Stimulated activated CD8-positive, alpha-beta memory T cell treated with anti-CD3 and anti-CD28 coated beads, Interleukin-4, amount 100 ng/mL, for 1 hour (primary cell): ENCODE measurements around the gene STK17A.
"Not testable (repeated sequence)": the region's sequence is repeated elsewhere in the genome, so short reads cannot be mapped to it uniquely, and the experiment has no call there.

ENCODE experiments used
- DNase-seq, 2 donors: peaks; one replicate each; pipeline ENCODE4 v3.0.0-alpha.2; 2020; ENCODE audit warnings: low read depth in 2 of 2, low spot score in 1 of 2

STK17A gene

DNA sequence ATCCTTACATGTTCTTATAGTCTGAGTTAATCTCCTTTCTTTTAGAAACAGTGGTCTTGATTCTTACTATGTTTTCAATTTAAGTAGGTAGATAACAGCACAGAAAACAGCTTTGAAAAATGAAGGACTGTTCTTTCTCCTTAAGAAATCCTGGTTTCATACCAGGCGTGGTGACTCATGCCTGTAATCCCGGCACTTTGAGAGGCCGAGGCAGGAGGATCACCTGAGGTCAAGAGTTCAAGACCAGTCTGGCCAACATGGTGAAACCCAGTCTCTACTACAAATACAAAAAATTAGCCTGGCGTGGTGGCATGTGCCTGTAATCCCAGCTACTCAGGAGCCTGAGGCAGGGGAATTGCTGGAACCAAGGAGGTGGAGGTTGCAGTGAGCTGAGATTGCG lies 13.5 kb downstream of the STK17A start:
- DNase-seq: not testable (repeated sequence)

DNA sequence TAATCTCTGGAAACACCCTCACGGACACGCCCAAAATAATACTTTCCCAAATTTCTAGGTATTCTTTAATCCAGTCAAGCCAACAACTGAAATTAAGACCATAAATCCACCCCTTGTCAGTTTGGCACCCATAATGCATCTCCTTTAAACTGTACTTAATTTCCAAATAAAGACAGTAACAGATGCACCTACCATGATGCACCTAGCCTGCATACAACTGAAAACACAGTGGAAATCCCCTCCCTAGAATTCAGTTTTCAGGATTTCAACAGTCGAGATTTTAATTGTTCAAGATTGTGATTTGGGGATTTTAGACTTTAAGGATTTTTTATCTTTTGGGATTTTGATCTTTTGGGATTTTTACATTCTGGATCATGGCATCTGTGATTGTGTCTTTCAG lies 17.1 kb downstream of the STK17A start:
- DNase-seq: no peak

DNA sequence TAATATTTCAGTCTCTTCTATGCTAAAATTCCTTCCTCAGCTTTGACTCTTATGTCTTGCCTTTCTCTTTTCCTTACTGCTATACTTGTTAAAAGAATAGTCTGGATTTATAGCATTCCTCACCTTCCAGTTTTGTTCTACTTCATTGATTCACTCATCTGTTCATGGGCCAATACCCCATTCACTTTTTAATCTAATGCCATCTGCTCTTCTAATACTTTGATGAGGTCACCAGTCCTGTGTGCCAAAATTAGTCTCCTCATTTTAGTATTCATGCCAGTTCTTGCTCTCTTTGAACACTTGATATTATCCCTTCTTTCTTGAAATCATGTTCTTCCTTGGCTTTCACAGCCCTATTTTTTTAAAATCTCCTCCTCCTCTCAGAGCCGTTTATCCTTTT lies 19.3 kb downstream of the STK17A start:
- DNase-seq: no peak

DNA sequence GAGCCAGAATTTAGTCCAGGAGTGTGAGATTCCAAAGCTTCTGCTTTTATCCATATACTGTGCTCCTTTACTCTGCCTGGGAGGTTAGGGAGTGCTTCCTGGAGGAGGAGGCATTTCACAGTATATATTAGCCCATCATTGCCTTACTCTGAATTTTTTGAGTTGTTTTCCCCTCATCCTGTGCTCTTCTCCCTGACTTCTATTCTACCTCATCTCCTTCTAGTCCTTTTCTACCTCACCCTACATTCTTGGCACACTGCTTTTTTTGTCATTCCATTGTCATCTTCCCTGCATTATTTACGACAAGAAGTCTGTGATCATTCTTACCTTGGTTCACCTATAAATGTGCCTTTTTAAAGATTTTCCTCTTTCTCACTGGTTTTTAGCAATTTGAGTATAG lies 21.3 kb downstream of the STK17A start:
- DNase-seq: no peak

DNA sequence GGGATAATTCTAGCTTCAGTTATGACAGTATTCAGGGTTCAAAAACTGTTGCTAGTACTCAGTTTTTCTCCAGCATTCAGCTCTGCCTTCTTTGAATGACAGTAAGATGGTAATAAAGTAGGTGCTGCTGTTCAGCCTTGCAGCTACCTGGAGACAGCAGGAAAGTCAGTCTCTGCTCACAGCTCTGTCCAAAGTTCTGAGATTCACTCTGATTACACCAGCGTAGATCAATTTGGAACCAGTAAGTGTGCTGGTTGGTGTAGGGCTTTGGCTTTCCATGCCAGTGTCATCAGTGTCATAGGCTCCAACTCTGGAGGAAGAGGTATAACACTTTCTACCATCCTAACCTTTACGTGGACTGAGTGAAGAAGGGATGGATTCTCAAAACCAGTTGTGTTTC lies 26.2 kb downstream of the STK17A start:
- no peak for DNase-seq

DNA sequence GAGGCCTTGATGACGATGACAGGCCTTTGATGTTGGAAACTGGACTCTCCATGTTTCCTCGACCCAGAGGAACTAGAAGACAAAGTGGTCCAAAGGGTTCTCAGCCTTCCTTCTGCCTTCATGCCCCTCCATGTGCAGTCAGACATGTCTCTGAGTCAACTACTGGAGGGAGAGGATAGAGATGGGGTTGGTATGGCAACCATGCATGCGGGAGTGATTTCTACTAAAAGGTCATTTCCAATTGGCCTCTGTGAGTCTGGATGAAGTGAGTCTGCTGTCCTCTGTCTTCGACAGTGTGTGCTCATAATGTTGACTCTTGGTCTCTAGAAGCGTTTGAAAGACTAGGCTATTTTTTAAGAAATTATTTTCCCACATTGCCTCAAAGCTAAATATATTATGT lies 29.2 kb downstream of the STK17A start:
- no peak for DNase-seq

DNA sequence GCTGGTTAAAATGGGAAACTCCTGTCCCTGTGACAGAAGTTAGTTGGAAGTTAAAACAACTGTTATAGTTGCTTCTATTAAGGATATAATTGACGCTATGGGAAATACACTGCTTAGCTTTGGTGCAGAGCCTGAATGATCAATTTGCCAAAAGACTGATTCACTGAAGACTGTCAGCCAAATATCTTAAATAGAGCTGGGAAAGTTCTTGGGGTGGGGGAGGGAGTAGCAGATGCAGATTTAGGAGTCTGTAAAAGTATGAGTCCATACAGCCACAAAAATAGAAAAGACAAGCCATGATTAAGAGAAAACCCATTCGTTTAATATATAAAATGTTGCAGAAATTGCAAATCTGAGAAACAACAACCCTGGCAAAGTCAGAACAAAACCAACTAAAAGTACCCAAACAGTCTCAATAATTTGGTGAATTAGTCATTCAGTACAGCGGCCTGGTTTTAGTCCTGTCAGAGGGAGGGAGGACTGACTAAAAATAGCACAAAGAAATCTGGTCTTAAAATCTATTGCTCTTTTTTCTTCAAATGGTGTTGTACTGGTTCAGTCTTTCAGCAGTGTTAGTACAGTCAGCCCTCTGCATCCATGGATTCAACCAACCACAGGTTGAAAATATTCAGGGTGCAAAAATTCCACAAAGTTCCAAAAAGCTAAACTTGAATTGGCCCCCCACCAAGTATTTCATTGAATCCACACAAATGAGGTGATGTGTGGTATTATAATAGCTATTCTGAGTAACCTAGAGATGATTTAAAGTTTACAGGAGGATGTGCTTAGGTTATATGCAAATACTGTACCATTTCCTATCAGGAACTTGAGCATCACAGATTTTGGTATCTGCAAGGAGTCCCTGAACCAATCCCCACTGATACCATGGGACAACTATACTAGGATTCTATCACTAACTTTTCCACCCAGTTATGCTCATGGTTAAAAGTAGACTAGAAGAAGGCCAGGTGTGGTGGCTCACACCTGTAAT lies 30.0 kb downstream of the STK17A start:
- DNase-seq: no peak

DNA sequence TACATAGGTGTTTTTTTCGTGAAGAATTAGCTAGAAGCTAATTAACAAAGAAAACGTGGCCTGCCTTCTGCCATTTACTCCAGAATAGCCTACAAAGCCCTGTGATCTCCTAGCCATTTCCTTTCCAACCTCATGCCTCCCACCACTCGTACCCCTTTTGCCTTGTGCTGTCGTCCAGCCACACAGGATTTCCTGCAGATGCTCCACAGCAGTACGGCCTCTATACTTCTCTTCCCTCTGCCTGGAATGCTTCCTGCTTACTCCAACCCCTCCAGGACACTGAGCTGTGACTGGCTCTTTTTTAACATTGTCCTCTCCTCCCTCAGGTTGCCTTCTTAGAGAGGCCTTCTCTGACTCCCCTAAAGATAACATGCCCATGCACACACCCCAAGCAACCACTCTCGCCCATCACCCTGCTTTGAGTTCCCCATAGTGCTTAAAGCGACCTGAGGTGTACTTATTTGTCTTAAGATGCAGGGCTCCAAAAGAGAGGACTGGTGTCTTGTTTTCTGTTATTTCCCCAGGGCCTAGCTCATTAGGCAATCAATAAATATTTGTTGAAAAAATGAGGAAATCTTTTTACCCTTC lies 32.7 kb downstream of the STK17A start:
- no peak for DNase-seq

DNA sequence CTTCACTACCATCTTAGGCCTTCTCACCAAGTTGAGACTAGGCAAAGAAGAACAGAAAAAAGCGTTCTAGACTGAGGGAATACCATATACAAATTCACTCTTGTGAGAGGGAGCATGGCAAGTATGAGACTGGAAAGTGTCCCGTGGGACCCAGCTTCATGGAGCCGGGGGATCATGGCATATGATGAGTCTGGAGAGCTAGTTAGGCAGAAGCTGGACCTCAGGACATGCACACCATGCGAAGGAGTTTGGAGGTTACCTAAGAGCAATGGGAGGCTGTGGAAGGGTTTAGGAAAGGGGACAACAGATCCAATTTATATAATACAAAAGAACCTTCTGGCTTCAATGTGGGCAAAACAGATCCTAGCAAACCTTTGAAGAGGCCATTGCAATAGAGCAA lies 34.1 kb downstream of the STK17A start:
- no peak for DNase-seq

DNA sequence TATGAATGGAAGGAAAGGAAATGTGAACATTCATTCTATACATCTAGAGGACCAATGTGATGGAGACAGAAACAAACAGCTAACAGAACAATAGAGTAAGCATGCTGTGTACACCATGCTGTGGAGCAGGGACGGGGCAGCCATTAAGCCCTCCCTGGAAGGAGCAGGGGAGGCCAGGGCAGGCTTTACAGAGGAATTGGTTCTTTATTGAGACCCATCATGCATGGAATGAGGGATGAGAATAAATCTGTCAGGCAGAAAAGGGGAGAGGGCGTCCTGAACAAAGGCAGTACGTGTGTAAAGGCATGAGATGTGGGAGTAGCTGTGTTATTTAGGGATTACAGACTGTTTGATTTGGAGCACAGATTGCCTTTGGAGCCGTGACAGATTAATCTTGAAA lies 35.2 kb downstream of the STK17A start:
- no peak for DNase-seq

DNA sequence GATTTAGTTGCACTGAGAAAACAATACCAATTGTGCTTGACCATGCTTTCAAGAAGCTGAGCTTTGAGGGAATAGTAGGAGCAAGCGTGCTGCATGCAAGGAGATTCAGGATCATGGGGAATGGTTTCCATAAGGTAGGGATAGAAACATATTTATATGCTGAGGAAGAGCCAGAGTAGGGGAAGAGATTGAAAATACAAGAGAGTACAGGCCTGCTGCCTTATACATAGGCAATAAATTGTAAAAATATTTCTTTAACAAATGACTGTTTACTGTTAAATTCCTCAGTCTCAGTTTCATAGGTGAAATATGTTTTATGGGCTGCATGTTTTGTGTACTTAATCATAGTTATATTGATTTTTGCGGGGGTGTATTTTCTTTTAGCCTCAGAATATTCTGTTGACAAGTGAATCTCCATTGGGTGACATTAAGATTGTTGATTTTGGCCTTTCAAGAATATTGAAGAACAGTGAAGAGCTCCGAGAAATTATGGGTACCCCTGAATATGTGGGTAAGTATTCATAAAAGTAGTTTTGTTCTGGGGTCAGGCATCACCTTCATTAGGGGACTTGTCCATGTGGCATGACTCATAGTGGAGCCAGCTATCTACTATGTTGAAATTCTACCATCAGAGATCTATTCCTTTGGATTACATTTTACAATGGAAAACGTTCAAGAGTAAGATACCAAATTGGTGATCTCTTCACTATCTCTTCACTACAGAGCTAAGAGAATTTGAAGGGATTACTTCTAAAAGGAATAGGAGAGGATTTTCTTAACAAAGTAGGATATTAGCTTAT lies 36.5 kb downstream of the STK17A start:
- no peak for DNase-seq

DNA sequence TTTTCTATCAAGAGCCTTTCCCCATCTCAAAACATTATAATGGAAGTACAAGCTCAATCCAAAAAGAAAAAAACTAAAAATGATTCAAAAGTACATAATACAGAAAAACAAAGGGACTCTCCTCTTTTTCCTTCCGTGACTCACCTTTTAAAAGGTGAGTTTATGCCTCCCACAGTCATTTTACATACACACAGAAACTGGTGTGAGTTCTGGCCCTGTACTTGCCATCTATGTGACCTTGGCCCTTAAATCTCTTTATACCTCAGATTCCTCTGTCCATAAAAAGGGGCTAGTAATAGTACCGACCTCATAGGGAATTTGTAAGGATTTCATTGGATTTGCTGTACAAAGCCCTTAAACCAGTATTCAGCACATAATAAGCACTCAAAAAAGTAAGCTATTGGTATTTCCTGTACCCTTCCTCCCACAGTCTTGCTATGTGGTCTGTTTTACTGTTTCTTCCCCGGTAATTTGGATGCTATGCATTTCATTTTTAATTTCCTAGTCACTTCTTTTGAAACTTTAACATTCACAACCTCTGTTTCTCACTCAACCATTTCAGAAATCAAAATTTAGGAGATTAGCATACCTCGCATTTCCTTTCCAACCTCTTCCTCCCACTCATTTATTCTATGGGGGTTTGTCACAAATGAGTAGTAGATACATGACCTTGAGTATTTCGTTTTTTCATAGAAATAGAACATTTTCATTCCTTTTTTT lies 39.0 kb downstream of the STK17A start:
- no peak for DNase-seq

DNA sequence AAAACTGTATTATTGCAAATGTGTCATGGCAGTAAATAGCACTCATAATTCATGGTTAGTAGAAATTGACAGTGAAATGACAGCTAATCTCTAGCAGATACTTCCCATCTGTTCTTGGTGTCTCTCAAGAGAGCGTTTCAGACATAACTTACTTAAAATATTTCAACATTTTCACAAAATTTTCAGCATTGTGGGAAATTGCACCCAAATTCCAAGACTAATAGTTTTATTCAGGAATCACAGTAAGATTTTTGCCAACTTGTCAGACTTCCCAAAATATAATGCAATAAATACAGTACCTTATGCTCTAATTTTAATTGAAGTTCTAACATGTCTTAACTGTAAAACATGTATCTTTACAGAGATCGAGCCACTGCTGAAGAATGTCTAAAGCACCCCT lies 41.2 kb downstream of the STK17A start:
- DNase-seq: no peak

DNA sequence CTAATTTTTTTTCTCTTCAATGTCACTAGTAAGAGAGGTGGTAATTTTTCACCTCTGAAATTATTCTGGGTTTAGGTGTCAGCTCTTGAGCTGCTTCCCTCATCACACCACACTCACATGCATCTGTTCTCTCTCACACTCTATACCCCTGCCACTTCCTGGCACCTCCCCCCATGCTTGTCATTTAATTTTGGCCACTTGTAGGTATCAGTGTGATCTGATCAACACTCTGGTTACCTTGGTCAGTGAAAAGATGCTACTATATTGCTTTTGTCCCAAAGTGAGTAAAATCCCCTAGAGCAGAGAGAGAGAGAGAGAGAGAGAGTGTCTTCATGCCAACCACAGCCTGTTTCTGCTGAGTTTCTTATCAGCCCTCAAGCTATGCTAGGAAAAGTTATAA lies 42.5 kb downstream of the STK17A start:
- DNase-seq: peak; percentile 36

DNA sequence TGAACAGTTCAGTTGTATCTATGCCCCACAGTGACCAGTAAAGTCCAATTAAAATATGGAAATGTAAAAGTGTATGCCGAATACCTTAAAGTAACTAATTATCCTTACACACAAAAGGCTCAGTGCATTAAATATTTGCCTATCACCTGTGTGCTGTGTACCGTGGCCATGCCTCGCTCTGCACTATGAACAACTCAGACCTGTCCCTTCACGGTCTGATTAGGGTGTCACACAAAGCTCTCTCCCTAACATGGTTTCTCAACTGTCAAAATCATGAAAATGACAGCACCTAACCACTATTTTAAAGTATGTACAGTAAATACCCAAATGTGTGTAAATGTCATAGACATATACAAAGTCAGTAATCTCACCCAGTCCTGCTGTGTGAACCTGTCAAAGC lies 43.1 kb downstream of the STK17A start:
- no peak for DNase-seq

DNA sequence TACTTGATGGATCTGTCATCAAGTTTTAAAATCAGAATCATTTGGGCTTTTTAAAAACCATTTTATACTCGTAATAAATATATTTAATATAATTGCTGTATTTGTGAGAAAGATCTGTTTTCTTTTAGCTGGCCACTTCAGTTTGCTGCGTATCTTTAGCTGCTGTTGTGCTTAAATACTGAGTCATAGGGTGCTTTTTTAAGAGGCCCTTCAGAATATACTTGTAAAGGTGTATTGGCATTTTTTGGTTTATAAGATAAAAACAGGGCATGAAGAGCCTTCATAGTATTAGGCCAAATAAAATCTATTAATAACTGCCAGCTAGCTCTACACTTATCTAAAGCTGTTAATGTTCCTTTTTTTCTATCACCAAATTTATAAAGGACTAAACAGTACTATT lies 43.8 kb downstream of the STK17A start:
- no peak for DNase-seq

DNA sequence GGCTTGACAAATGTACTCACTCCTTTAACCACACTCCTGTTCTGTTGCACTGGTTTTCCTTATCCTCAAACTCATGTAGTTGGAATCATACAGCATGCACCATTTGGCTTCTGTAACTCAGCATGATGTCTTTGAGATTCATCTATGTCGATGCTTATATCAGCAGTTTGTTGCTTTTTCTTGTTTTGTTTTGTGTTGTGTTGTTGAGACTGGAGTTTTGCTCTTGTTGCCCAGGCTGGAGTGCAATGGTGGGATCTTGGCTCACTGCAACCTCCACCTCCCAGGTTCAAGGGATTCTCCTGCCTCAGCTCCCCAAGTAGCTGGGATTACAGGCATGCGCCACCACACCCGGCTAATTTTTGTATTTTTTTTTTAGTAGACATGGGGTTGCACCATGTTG lies 44.9 kb downstream of the STK17A start:
- not testable (repeated sequence) for DNase-seq

DNA sequence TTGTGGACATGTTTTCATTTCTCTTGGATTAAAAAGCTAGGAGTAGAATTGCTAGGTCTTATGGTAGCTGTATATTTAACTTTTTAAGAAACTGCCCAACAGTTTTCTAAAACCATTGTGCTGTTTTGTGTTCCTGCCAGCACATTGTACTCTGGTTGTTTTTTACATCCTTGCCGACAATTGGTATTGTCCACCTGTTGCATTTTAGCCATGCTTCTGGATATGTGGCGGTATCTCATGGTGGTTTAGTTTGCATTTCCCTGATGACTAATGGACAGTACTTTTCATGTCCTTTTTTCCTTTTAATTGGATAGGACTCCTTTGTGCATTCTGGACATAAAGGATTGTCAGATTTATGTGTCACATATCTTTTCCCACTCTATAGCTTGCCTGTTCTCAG lies 45.5 kb downstream of the STK17A start:
- no peak for DNase-seq

DNA sequence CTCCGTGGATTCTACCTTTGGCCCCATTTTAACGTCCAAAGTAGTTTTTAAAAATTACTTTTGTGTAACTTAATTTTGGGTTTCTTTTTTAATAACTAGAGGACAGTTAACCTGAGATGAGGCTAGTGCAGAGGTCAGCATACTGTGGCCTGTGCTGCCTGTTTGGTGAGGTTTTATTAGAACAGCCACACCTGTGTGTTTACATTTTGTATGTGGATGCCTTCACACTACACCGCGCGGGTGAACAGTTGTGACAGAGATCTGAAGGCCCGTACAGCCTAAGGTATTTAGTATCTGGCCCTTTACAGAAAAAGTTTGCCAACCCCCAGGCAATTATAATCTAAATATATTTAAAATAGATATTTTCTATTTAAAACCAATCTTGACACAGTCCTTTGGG lies 46.9 kb downstream of the STK17A start:
- DNase-seq: no peak

DNA sequence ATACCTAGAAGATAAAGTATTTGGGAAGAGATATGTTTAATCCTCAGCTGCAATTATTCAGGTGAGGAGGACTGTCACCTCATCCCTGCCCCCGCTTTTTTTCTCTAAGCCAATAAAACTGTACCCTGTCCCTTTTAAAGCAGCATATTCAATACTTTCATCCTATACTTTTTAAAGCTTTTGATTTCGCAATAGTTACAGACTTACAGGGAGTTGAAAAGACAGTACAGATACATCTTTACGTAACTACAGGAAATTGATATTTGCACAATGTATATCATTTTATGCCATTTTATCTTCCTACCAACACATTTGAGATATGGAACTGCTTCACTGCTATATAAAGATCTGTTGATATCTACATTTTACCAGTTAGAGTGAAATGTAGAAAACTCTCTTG lies 47.6 kb downstream of the STK17A start:
- DNase-seq: no peak

DNA sequence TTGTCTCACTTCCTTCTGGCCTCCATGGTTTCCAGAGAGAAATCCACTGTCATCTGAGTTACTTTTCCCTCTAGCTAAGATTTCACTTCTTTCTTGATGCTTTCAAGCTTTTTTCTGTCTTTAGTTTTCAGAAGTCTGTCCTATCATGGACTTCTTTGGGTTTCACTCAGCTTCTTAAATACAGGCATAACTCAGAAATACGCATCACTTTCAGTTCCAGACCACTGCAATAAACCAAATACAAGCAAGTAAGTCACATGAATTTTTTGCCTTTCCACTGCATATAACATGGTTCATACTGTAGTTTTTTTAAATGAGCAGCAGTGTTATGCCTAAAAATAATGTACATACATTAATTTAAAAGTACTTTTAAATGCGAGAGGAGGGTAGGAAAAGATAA lies 48.7 kb downstream of the STK17A start:
- DNase-seq: no peak
